GM12878 (cell line): Measurements from ENCODE around the gene DIABLO. TPM values are rescaled to one million over a fixed set of nuclear protein-coding genes. Genes with fewer than 3 reads are reported as not detected.

Experiments
- BCL11A ChIP-seq: IDR thresholded peaks from 2 replicates; pipeline ENCODE4 v1.6.1; 2011; ENCODE audit warnings: low read depth, low read length
- CREM ChIP-seq: IDR thresholded peaks from 2 replicates; pipeline ENCODE4 v1.6.1; 2014; ENCODE audit warnings: antibody characterized with exemption, low read depth
- DPF2 ChIP-seq: fragments of 450-650 bp; IDR thresholded peaks from 2 replicates; pipeline ENCODE4 v1.6.1; 2017; ENCODE audit warnings: mild to moderate bottlenecking
- EGR1 ChIP-seq, 2 experiments: IDR thresholded peaks; 1 replicate in 1 of 2; 2 replicates in 1 of 2; pipeline ENCODE4 v1.6.1; 2011 to 2012; ENCODE audit warnings: low read depth in 2 of 2, low read length in 2 of 2, borderline replicate concordance in 1 of 2, mild to moderate bottlenecking in 1 of 2, moderate library complexity in 1 of 2
- HCFC1 ChIP-seq: fragments of 150-350 bp; IDR thresholded peaks from 2 replicates; pipeline ENCODE4 v1.6.1; 2014; ENCODE audit warnings: low read length
- KLF5 ChIP-seq: fragments of 450-650 bp; IDR thresholded peaks from 2 replicates; pipeline ENCODE4 v1.6.1; 2014; ENCODE audit warnings: mild to moderate bottlenecking; ENCODE audit not compliant: partially characterized antibody
- MEF2B ChIP-seq: fragments of 450-650 bp; IDR thresholded peaks from 2 replicates; pipeline ENCODE4 v1.6.1; 2018; ENCODE audit warnings: mild to moderate bottlenecking, moderate library complexity; ENCODE audit not compliant: partially characterized antibody, poor library complexity, severe bottlenecking
- NBN ChIP-seq: fragments of 450-650 bp; IDR thresholded peaks from 2 replicates; pipeline ENCODE4 v1.6.1; 2016
- NFYA ChIP-seq: IDR thresholded peaks from 2 replicates; pipeline ENCODE4 v1.6.1; 2011; ENCODE audit warnings: low read depth, mild to moderate bottlenecking, low read length, improper control_type of control experiment, borderline replicate concordance
- SMAD5 ChIP-seq: IDR thresholded peaks from 2 replicates; pipeline ENCODE4 v1.6.1; 2016; ENCODE audit warnings: antibody characterized with exemption, low read depth
- YY1 ChIP-seq: IDR thresholded peaks from 2 replicates; pipeline ENCODE4 v1.6.1; 2011; ENCODE audit warnings: low read depth, mild to moderate bottlenecking, low read length
- polyA plus RNA-seq, 11 experiments: library from polyadenylated mRNA; depleted of rRNA in 4 of 11; unstranded in 6 of 11; stranded (reverse) in 5 of 11; fragments of >200 nt; fragmentation: Nextera tagmentation in 4 of 11; fragmentation: Illumina TruSeq in 1 of 11; extraction: Ambion mirVana in 4 of 11; extraction: Trizol in 1 of 11; gene quantifications; 1 replicate in 1 of 11; 2 replicates in 10 of 11; pipeline versions ENCODE4 v1.2.1 to v1.2.3, GENCODE V29; 2011 to 2016; ENCODE audit warnings: inconsistent platforms in 2 of 11, missing spikeins in 2 of 11, low read depth in 1 of 11
- total RNA-seq, 4 experiments: library from RNA; depleted of rRNA in 3 of 4; stranded (reverse); fragments of >200 nt in 3 of 4; fragmentation: Illumina TruSeq in 1 of 4; extraction: Trizol in 1 of 4; gene quantifications; 2 replicates each; pipeline versions ENCODE4 v1.2.1 to v1.2.3, GENCODE V29; 2013 to 2021
- TF ChIP-seq, protein P1 (sequence below): fragments of 450-650 bp; IDR thresholded peaks from 2 replicates; pipeline ENCODE4 v1.6.1; 2017; ENCODE audit warnings: antibody characterized with exemption, mild to moderate bottlenecking, moderate library complexity
- TF ChIP-seq, protein P2 (sequence below): fragments of 450-650 bp; IDR thresholded peaks from 2 replicates; pipeline ENCODE4 v1.6.1; 2016; ENCODE audit warnings: mild to moderate bottlenecking, moderate library complexity, borderline replicate concordance
- TF ChIP-seq, protein P3 (sequence below): IDR thresholded peaks from 2 replicates; pipeline ENCODE4 v1.6.1; 2012; ENCODE audit warnings: low read length, inconsistent platforms
- TF ChIP-seq, protein P4 (sequence below): fragments of 450-650 bp; IDR thresholded peaks from 2 replicates; pipeline ENCODE4 v1.6.1; 2017; ENCODE audit warnings: mild to moderate bottlenecking
- TF ChIP-seq, protein P5 (sequence below): fragments of 450-650 bp; formaldehyde crosslinking; IDR thresholded peaks from 2 replicates; pipeline ENCODE4 v1.5.0; 2022; ENCODE audit warnings: mild to moderate bottlenecking, missing genetic modification characterization

The DIABLO gene
- total and polyA plus RNA-seq, 10 of the 15 experiments (the other 5 are each of a cell fraction or from before 2014, with no cell fraction given) = 18.3 to 69.9 (median 46.2) TPM

DNA sequence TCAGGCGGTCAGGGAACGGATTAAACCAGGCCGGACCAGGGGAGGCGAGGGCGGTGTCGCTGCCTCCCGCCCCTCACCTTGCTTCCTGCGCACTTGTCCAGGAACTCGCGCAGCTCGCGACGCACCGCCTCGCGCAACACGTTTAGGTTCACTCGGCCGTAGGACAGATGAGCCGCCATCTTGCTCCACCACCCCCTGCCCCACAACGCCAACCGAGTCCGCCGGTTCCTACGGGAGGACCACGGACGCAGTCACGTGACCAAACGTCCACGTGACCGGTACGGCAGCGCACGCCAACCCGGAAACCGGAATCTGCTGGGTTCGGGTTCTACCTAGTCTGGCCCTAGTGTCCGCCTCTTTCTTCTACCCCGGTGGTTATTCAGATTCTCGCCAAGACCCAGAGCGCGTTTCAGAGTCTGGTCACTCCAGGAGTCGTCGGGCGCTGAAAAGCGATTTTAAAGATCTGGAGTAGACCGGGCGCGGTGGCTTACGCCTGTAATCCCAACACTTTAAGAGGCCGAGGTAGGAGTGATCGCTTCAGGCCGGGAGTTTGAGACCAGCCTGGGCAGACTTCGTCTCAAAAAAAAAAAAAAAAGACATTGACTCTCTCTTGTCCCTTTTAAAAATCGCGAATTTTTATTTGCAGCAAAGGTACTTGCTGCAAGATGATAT is 40.5 kb upstream of the DIABLO start, which contains the start of gene VPS33A (continued):
- TF ChIP-seq SMAD5 (no peak; the same call in 1 of the 2 replicates), NFYA (no peak), HCFC1 (peak; percentile 82), KLF5 (no peak), MEF2B (peak; percentile 71), NBN (peak; percentile 94), YY1 (peak; percentile 95), EGR1 (IDR thresholded peaks at IDR 0.05; ENCODE audit: borderline replicate concordance in 1 of 2, low read depth in 2 of 2, low read length in 2 of 2) (peak; percentile 79 to 84), DPF2 (no peak; the same call in 1 of the 2 replicates), BCL11A (no peak), CREM (peak; percentile 85; the same call in 1 of the 2 replicates)
- TF ChIP-seq, protein P1, sequence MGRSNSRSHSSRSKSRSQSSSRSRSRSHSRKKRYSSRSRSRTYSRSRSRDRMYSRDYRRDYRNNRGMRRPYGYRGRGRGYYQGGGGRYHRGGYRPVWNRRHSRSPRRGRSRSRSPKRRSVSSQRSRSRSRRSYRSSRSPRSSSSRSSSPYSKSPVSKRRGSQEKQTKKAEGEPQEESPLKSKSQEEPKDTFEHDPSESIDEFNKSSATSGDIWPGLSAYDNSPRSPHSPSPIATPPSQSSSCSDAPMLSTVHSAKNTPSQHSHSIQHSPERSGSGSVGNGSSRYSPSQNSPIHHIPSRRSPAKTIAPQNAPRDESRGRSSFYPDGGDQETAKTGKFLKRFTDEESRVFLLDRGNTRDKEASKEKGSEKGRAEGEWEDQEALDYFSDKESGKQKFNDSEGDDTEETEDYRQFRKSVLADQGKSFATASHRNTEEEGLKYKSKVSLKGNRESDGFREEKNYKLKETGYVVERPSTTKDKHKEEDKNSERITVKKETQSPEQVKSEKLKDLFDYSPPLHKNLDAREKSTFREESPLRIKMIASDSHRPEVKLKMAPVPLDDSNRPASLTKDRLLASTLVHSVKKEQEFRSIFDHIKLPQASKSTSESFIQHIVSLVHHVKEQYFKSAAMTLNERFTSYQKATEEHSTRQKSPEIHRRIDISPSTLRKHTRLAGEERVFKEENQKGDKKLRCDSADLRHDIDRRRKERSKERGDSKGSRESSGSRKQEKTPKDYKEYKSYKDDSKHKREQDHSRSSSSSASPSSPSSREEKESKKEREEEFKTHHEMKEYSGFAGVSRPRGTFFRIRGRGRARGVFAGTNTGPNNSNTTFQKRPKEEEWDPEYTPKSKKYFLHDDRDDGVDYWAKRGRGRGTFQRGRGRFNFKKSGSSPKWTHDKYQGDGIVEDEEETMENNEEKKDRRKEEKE = no peak
- TF ChIP-seq, protein P2, sequence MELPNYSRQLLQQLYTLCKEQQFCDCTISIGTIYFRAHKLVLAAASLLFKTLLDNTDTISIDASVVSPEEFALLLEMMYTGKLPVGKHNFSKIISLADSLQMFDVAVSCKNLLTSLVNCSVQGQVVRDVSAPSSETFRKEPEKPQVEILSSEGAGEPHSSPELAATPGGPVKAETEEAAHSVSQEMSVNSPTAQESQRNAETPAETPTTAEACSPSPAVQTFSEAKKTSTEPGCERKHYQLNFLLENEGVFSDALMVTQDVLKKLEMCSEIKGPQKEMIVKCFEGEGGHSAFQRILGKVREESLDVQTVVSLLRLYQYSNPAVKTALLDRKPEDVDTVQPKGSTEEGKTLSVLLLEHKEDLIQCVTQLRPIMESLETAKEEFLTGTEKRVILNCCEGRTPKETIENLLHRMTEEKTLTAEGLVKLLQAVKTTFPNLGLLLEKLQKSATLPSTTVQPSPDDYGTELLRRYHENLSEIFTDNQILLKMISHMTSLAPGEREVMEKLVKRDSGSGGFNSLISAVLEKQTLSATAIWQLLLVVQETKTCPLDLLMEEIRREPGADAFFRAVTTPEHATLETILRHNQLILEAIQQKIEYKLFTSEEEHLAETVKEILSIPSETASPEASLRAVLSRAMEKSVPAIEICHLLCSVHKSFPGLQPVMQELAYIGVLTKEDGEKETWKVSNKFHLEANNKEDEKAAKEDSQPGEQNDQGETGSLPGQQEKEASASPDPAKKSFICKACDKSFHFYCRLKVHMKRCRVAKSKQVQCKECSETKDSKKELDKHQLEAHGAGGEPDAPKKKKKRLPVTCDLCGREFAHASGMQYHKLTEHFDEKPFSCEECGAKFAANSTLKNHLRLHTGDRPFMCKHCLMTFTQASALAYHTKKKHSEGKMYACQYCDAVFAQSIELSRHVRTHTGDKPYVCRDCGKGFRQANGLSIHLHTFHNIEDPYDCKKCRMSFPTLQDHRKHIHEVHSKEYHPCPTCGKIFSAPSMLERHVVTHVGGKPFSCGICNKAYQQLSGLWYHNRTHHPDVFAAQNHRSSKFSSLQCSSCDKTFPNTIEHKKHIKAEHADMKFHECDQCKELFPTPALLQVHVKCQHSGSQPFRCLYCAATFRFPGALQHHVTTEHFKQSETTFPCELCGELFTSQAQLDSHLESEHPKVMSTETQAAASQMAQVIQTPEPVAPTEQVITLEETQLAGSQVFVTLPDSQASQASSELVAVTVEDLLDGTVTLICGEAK = peak; percentile 78
- TF ChIP-seq, protein P3, sequence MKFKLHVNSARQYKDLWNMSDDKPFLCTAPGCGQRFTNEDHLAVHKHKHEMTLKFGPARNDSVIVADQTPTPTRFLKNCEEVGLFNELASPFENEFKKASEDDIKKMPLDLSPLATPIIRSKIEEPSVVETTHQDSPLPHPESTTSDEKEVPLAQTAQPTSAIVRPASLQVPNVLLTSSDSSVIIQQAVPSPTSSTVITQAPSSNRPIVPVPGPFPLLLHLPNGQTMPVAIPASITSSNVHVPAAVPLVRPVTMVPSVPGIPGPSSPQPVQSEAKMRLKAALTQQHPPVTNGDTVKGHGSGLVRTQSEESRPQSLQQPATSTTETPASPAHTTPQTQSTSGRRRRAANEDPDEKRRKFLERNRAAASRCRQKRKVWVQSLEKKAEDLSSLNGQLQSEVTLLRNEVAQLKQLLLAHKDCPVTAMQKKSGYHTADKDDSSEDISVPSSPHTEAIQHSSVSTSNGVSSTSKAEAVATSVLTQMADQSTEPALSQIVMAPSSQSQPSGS = no peak
- TF ChIP-seq, protein P4, sequence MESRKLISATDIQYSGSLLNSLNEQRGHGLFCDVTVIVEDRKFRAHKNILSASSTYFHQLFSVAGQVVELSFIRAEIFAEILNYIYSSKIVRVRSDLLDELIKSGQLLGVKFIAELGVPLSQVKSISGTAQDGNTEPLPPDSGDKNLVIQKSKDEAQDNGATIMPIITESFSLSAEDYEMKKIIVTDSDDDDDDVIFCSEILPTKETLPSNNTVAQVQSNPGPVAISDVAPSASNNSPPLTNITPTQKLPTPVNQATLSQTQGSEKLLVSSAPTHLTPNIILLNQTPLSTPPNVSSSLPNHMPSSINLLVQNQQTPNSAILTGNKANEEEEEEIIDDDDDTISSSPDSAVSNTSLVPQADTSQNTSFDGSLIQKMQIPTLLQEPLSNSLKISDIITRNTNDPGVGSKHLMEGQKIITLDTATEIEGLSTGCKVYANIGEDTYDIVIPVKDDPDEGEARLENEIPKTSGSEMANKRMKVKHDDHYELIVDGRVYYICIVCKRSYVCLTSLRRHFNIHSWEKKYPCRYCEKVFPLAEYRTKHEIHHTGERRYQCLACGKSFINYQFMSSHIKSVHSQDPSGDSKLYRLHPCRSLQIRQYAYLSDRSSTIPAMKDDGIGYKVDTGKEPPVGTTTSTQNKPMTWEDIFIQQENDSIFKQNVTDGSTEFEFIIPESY = 0 out of 2 replicates have a peak, but pooled peaks have one; percentile 69
- TF ChIP-seq, protein P5, sequence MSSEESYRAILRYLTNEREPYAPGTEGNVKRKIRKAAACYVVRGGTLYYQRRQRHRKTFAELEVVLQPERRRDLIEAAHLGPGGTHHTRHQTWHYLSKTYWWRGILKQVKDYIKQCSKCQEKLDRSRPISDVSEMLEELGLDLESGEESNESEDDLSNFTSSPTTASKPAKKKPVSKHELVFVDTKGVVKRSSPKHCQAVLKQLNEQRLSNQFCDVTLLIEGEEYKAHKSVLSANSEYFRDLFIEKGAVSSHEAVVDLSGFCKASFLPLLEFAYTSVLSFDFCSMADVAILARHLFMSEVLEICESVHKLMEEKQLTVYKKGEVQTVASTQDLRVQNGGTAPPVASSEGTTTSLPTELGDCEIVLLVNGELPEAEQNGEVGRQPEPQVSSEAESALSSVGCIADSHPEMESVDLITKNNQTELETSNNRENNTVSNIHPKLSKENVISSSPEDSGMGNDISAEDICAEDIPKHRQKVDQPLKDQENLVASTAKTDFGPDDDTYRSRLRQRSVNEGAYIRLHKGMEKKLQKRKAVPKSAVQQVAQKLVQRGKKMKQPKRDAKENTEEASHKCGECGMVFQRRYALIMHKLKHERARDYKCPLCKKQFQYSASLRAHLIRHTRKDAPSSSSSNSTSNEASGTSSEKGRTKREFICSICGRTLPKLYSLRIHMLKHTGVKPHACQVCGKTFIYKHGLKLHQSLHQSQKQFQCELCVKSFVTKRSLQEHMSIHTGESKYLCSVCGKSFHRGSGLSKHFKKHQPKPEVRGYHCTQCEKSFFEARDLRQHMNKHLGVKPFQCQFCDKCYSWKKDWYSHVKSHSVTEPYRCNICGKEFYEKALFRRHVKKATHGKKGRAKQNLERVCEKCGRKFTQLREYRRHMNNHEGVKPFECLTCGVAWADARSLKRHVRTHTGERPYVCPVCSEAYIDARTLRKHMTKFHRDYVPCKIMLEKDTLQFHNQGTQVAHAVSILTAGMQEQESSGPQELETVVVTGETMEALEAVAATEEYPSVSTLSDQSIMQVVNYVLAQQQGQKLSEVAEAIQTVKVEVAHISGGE (CRISPR knock-in tag) = peak; percentile 77
